GM12878 (cell line): ENCODE measurements around the gene C12orf43. TPM values are rescaled to one million over a fixed set of nuclear protein-coding genes. Genes with fewer than 3 reads are reported as not detected.

Experiments used
- ATAC-seq: fragments of 200-7000 bp; cut with Tn5 transposase; 3 replicates; pipeline ENCODE4 v1.9.1; 2020; ENCODE audit warnings: mild to moderate bottlenecking, moderate library complexity
- BruUV-seq: library from RNA; stranded (reverse); fragments of 400-500 nt; replicated peaks from 2 replicates; lab custom pipeline; 2021; lab: Mats Ljungman, UMichigan
- CTCF ChIA-PET: fragments of 300-600 bp; sonication (Branson Sonifier 250); formaldehyde crosslinking; extraction: SDS; loops from one replicate; lab custom pipeline; 2021; ENCODE audit warnings: inconsistent platforms; lab: Yijun Ruan, JAX
- POLR2A ChIA-PET: fragments of 350-600 bp; formaldehyde crosslinking; extraction: SDS; loops from one replicate; lab custom pipeline; 2021; ENCODE audit warnings: inconsistent platforms; lab: Charles Lee
- RAD21 ChIA-PET: fragments of 300-600 bp; sonication (Branson Sonifier 250); formaldehyde crosslinking; loops from one replicate; lab custom pipeline; 2023; ENCODE audit warnings: antibody characterized with exemption; ENCODE audit not compliant: unreplicated experiment; lab: Charles Lee
- SMC1A ChIA-PET: fragments of 300-600 bp; sonication (Branson Sonifier 250); formaldehyde crosslinking; loops from one replicate; lab custom pipeline; 2023; ENCODE audit not compliant: unreplicated experiment, uncharacterized antibody; lab: Charles Lee
- DNase-seq: peaks from one replicate; pipeline ENCODE4 v3.0.0-alpha.2; 2011; ENCODE audit warnings: low read depth, low spot score
- FAIRE-seq: peaks from 3 replicates; lab custom pipeline; 2011; peaks lifted over from hg19 to GRCh38; lab: Jason Lieb, UNC
- H2AFZ ChIP-seq: 2 replicates; pipeline ENCODE4 v1.6.0; 2011; ENCODE audit warnings: low read depth, low read length, control low read depth; ENCODE audit not compliant: control insufficient read depth
- H3K27ac ChIP-seq: 2 replicates; pipeline ENCODE4 v1.5.1; 2011; ENCODE audit warnings: control low read depth; ENCODE audit not compliant: control insufficient read depth, insufficient read depth
- H3K27me3 ChIP-seq, 2 experiments: replicated peaks in 1 of 2; 2 replicates each; pipeline versions ENCODE4 v1.6.0 to v1.6.1; 2011; ENCODE audit warnings: low read length in 1 of 2; ENCODE audit not compliant: control insufficient read depth in 2 of 2, insufficient read depth in 2 of 2
- H3K36me3 ChIP-seq, 2 experiments: 2 replicates each; pipeline ENCODE4 v1.5.1; 2011; ENCODE audit warnings: low read length in 1 of 2; ENCODE audit not compliant: control insufficient read depth in 2 of 2, insufficient read depth in 2 of 2
- H3K4me1 ChIP-seq: 2 replicates; pipeline ENCODE4 v1.6.1; 2011; ENCODE audit warnings: mild to moderate bottlenecking, low read length, moderate library complexity, mixed read lengths; ENCODE audit not compliant: control insufficient read depth, insufficient read depth
- H3K4me2 ChIP-seq: 2 replicates; pipeline ENCODE4 v1.6.0; 2011; ENCODE audit warnings: control low read depth; ENCODE audit not compliant: control insufficient read depth, insufficient read depth
- H3K4me3 ChIP-seq: fragments of 200-600 bp; sonication (generic); 2 replicates; pipeline ENCODE4 v1.5.1; 2016
- H3K79me2 ChIP-seq: 2 replicates; pipeline ENCODE4 v1.6.0; 2011; ENCODE audit warnings: low read length; ENCODE audit not compliant: control insufficient read depth, insufficient read depth
- H3K9ac ChIP-seq: 2 replicates; pipeline ENCODE4 v1.8.0; 2011; ENCODE audit warnings: low read length, control low read depth, mixed read lengths; ENCODE audit not compliant: control insufficient read depth, insufficient read depth
- H3K9me3 ChIP-seq: replicated peaks from 3 replicates; pipeline ENCODE4 v1.5.1; 2011; ENCODE audit warnings: mild to moderate bottlenecking, low read length; ENCODE audit not compliant: control insufficient read depth, insufficient read depth
- H4K20me1 ChIP-seq: 2 replicates; pipeline ENCODE4 v1.6.0; 2011; ENCODE audit not compliant: control insufficient read depth, insufficient read depth
- BCL3 ChIP-seq: IDR thresholded peaks from 2 replicates; pipeline ENCODE4 v1.6.1; 2011; ENCODE audit warnings: borderline replicate concordance, low read depth, mild to moderate bottlenecking, moderate library complexity, low read length; ENCODE audit not compliant: insufficient read depth, poor library complexity, severe bottlenecking
- BHLHE40 ChIP-seq, 2 experiments: fragments of 450-650 bp in 1 of 2; IDR thresholded peaks; 2 replicates each; pipeline ENCODE4 v1.6.1; 2011 to 2017; ENCODE audit warnings: low read depth in 2 of 2, borderline replicate concordance in 1 of 2, improper control_type of control experiment in 1 of 2, low read length in 1 of 2, mild to moderate bottlenecking in 1 of 2
- CBX3 ChIP-seq: fragments of 200-600 bp; sonication (generic); IDR thresholded peaks from 2 replicates; pipeline ENCODE4 v1.6.1; 2016; ENCODE audit warnings: low read depth, borderline replicate concordance
- E2F4 ChIP-seq: IDR thresholded peaks from 2 replicates; pipeline ENCODE4 v1.6.1; 2012; ENCODE audit warnings: low read depth, low read length, improper control_type of control experiment
- EED ChIP-seq: sonication (generic); IDR thresholded peaks from 2 replicates; pipeline ENCODE4 v1.6.1; 2016; ENCODE audit warnings: antibody characterized with exemption, low read depth
- EZH2 ChIP-seq: IDR thresholded peaks from 2 replicates; pipeline ENCODE4 v1.6.1; 2012; ENCODE audit warnings: low read depth, mild to moderate bottlenecking, control low read depth, inconsistent platforms, low read length, borderline replicate concordance; ENCODE audit not compliant: control insufficient read depth
- HDAC2 ChIP-seq: fragments of 200-600 bp; sonication (generic); IDR thresholded peaks from 2 replicates; pipeline ENCODE4 v1.6.1; 2017
- IRF4 ChIP-seq: IDR thresholded peaks from 2 replicates; pipeline ENCODE4 v1.6.1; 2011; ENCODE audit warnings: low read depth, low read length
- JUNB ChIP-seq: IDR thresholded peaks from 2 replicates; pipeline ENCODE4 v1.6.1; 2016; ENCODE audit warnings: antibody characterized with exemption, mild to moderate bottlenecking
- KLF5 ChIP-seq: fragments of 450-650 bp; IDR thresholded peaks from 2 replicates; pipeline ENCODE4 v1.6.1; 2014; ENCODE audit warnings: mild to moderate bottlenecking; ENCODE audit not compliant: partially characterized antibody
- POU2F2 ChIP-seq: IDR thresholded peaks from 3 replicates; pipeline ENCODE4 v1.6.1; 2011; ENCODE audit warnings: low read depth, mild to moderate bottlenecking, low read length, borderline replicate concordance
- RAD51 ChIP-seq: fragments of 450-650 bp; IDR thresholded peaks from 2 replicates; pipeline ENCODE4 v1.6.1; 2016; ENCODE audit warnings: moderate library complexity, mild to moderate bottlenecking, inconsistent platforms
- RELA ChIP-seq: fragments of 450-650 bp; IDR thresholded peaks from 2 replicates; pipeline ENCODE4 v1.8.0; 2014; ENCODE audit warnings: borderline replicate concordance; ENCODE audit not compliant: partially characterized antibody
- SMARCA5 ChIP-seq: fragments of 450-650 bp; IDR thresholded peaks from 2 replicates; pipeline ENCODE4 v1.6.1; 2017; ENCODE audit warnings: mild to moderate bottlenecking
- SUZ12 ChIP-seq: fragments of 200-600 bp; sonication (generic); IDR thresholded peaks from one replicate; pipeline ENCODE4 v1.6.1; 2018; ENCODE audit warnings: antibody characterized with exemption, mild to moderate bottlenecking; ENCODE audit not compliant: unreplicated experiment
- ZNF274 ChIP-seq: IDR thresholded peaks from one replicate; pipeline ENCODE4 v1.8.0; 2011; ENCODE audit not compliant: insufficient read length, insufficient read depth
- WGBS: methylation state at CpG from one replicate; pipeline ENCODE4 v1.1.6; 2016; ENCODE audit warnings: low lambda C conversion rate; ENCODE audit not compliant: insufficient replicate concordance, insufficient coverage; ENCODE audit errors: missing lambda C conversion rate; 5-methylcytosine and 5-hydroxymethylcytosine counted together
- in situ Hi-C: fragments of 300-500 bp; cut with MboI; formaldehyde crosslinking; loops from 9 replicates; pipeline ENCODE4 v1.14.3; 2018; ENCODE audit warnings: mixed read lengths
- intact Hi-C: fragments of 100-400 bp; cut with micrococcal nuclease; formaldehyde crosslinking; loops from one replicate; pipeline ENCODE4 v1.14.2; 2022; ENCODE audit not compliant: unreplicated experiment
- polyA plus RNA-seq, 11 experiments: library from polyadenylated mRNA; depleted of rRNA in 4 of 11; unstranded in 6 of 11; stranded (reverse) in 5 of 11; fragments of >200 nt; fragmentation: Nextera tagmentation in 4 of 11; fragmentation: Illumina TruSeq in 1 of 11; extraction: Ambion mirVana in 4 of 11; extraction: Trizol in 1 of 11; gene quantifications; 1 replicate in 1 of 11; 2 replicates in 10 of 11; pipeline versions ENCODE4 v1.2.1 to v1.2.3, GENCODE V29; 2011 to 2016; ENCODE audit warnings: inconsistent platforms in 2 of 11, missing spikeins in 2 of 11, low read depth in 1 of 11
- total RNA-seq, 4 experiments: library from RNA; depleted of rRNA in 3 of 4; stranded (reverse); fragments of >200 nt in 3 of 4; fragmentation: Illumina TruSeq in 1 of 4; extraction: Trizol in 1 of 4; gene quantifications; 2 replicates each; pipeline versions ENCODE4 v1.2.1 to v1.2.3, GENCODE V29; 2013 to 2021

The C12orf43 gene
- total and polyA plus RNA-seq, 10 of the 15 experiments (the other 5 are each of a cell fraction or from before 2014, with no cell fraction given) = 7.5 to 30.8 (median 21.3) TPM

- RAD21 ChIA-PET = no interaction called here
- Histone ChIP-seq H3K36me3 (no peaks in the 10 kb centered on the region; a peak in 1 of 4 replicates), H3K4me3 (no peak overlapping the region), H3K4me1 (no peaks in the 10 kb centered on the region), H3K9ac (no peak overlapping the region), H3K27ac (no peak overlapping the region), H4K20me1 (no peaks in the 10 kb centered on the region), H2AFZ (no peak overlapping the region), H3K27me3 (no peaks in the 10 kb centered on the region), H3K79me2 (no peaks in the 10 kb centered on the region), H3K9me3 (no peaks in the 10 kb centered on the region), H3K4me2 (no peak overlapping the region)
- in situ Hi-C loops (no loop called here), intact Hi-C loops (no loop called here)
- CTCF ChIA-PET = no interaction called here
- SMC1A ChIA-PET = no interaction called here
- ATAC-seq (no peak), DNase-seq (no peak), FAIRE-seq (no peak)
- BruUV-seq = no TSS peak
- TF ChIP-seq POU2F2 = no peak
- no peak for TF ChIP-seq BHLHE40 (IDR thresholded peaks at IDR 0.05; ENCODE audit: borderline replicate concordance in 1 of 2, low read depth in 2 of 2, low read length in 1 of 2)
- no peak for TF ChIP-seq JUNB
- no peak for TF ChIP-seq KLF5
- POLR2A ChIA-PET = no interaction called here
- 54% methylated on average over 3 of the region's 3 CpGs for WGBS
These were observed 17.9 kb downstream of the C12orf43 start for GRCh38 chr12:120998435-120998834.

GRCh38 chr12:120997448-120997847 is 18.8 kb downstream of the C12orf43 start:
- no peak overlapping the region for H3K4me2 ChIP-seq
- no peaks in the 10 kb centered on the region for H3K79me2 ChIP-seq
- no peaks in the 10 kb centered on the region for H4K20me1 ChIP-seq
- in situ Hi-C loops = no loop called here
- ChIA-PET RAD21 (no interaction called here), CTCF (no interaction called here), POLR2A (no interaction called here), SMC1A (no interaction called here)
- H3K36me3 ChIP-seq = no peaks in the 10 kb centered on the region
- no peaks in the 10 kb centered on the region for H3K27me3 ChIP-seq
- WGBS = 67% methylated on average over 9 of the region's 9 CpGs
- no peak for FAIRE-seq
- no peaks in the 10 kb centered on the region for H3K4me1 ChIP-seq
- DNase-seq = no peak
- BruUV-seq = no TSS peak
- H3K9ac ChIP-seq = no peak overlapping the region
- no peak for ATAC-seq
- H3K4me3 ChIP-seq = no peak overlapping the region
- H3K27ac ChIP-seq = no peak overlapping the region
- no peak overlapping the region for H2AFZ ChIP-seq
- intact Hi-C loops = no loop called here
- no peaks in the 10 kb centered on the region for H3K9me3 ChIP-seq
- TF ChIP-seq IRF4 (no peak), EED (no peak), E2F4 (no peak), SUZ12 (no peak), CBX3 (no peak), RAD51 (no peak), SMARCA5 (no peak), ZNF274 (no peak), BCL3 (no peak), RELA (no peak), HDAC2 (no peak), EZH2 (no peak)
